GM19193 (cell line): Measurements from ENCODE around the gene POU2F2.

Source experiments
- POLR2A ChIP-seq: IDR thresholded peaks from 4 replicates; pipeline ENCODE4 v1.6.1; 2011; ENCODE audit not compliant: insufficient read depth, insufficient read length; ENCODE audit errors: extremely low read depth

The POU2F2 gene

DNA sequence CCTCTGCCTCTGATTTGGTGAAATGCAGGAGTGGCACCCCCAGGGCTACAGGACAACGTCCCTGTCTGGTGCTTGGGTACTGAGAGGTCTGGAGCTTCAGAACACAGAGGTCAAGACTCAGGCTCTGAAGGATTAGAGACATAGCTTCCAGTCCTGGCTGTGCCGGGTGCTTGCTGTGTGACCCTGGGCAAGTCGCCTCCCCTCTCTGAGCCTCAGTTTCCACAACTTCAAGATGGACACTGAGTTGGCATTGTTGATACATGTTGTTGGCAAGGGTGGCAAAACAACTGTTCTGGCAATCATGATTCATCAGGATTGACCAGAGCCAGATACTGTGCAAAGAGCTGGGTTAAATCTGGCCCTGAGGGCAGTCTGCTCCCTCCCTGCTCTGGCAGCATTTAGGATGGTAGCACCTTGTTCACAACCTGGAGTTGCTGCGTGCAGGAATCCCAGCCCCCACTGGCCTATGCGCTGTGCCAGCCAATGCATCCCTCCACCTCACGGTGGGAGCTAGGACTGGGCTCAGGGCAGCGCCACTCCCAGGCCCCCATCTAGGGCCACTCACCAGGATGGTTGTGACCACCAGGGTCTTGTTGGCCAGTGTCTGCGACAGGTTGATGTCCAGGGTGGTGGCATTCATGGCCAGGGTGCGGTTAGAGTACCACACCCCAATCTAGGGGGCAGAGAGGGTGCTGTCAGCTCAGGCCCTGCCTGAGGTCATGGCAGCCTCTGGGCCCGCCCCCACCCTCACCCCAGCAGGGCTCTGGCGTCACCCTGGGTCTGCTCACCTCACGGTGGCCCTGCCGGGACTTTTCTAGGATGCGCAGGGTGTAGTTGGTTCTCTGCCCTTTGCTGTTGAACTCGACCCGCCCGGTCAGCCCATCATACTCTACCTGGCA, 79.0 kb downstream of the POU2F2 start:
- no peak for TF ChIP-seq POLR2A

DNA sequence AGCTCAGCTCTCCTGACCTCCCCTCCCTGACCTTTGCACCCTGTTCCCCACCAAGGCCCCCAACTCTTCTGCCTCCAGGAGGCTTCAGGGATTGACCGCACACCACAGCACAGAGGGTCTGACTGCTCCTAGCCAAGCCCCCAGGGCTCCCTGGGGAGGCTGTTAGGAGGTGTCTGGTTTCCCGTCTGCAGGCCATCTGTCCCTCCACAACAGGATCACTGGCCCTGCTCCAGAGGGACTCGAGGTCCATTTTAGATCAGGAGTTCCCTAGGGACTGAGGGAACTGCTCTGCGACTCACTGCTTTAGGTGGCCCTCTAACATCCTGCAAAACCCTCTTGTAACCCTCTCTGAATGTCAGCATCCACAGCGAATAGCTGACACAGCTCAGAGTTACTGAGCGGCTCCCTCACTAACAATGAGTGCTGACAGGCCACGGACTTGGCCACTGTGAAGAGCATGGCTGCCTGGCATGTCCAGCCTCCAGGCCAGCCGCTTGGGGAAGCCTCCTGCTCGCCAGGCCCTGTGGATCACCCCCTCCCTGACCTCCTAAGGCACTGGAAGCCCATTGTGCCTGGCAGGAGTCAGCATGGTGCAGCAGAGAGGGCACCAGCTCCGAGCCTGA, 79.9 kb downstream of the POU2F2 start:
- TF ChIP-seq POLR2A: no peak

DNA sequence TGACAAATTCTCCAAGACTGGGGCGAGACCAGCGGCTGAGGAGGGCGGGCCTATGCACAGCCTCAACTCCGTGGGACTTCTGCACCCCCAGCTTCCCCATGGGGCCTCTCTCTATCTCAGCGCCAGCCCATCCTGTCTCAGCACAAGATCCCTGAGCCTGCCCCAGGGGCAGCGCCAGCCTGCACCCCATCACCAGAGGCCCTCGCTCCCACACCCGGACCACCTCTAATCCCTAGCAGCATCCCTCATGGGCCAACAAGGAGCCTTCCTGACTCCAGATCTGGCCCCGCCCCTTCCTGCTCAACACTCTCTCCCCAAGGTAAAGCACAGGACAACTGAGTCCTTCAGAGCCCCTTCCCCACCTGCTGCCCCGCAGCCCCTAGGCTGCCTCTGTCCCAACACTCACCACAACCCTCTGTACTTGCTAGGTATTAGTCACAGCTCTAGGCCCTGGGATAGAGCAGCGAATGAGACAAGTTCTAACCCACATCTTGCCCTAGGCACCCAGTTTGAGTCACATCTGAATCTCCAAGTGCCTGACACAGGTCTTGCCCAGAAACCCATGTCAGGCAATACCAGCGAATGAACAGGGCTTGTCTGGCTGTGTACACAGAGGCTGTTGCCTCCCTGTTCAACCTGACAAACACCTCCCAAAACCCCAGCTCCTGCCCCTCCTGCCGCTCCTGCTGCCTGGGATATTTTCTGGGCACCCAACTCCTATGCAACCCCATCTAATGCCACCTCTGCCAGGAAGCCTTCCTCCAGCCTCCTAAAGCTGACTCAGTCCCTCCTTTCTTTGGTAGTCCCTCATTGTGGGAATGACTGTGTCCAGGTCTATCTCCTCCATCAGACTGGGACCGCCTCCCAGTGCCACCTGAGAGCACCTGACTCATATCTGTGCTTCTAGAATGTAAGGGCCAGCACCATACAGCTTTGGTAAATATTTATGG, 80.8 kb downstream of the POU2F2 start:
- no peak for TF ChIP-seq POLR2A

DNA sequence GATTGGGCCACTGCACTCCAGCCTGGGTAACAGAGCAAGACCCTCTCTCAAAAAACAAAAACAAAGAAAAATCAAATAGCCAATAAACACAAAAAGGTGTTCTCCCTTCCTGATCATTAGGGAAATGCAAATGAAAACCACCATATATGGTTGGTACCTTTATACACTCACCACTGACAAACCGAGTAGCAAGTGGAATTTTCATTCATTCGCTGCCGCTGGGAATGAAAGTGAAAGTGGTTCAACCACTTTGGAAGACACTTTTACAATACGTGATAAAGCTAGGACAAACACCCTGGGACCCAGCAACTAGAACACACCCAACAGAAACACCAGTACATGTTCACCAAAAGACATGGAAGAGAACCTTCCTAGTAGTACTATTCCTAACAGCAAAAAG, 83.3 kb downstream of the POU2F2 start:
- TF ChIP-seq POLR2A: no peak

DNA sequence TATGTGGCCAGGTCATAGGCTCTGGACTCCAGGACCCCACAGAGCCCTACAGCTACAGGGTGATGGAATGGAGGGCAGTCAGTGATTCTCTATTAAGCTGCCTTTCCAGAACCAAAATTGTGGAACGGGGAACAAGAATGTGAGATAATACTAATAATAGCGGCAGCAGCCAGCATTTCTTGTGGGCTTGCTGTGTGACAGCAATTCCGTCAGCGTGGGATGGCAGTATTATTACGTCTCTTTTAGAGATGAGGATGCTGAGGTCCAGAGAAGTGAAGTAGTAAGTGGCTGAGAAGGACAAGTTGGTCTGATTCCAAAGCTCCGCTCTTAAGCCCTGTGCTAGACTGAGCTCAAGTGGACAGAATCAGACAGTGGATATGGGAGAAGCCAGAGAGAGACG, 86.7 kb downstream of the POU2F2 start:
- no peak for TF ChIP-seq POLR2A

DNA sequence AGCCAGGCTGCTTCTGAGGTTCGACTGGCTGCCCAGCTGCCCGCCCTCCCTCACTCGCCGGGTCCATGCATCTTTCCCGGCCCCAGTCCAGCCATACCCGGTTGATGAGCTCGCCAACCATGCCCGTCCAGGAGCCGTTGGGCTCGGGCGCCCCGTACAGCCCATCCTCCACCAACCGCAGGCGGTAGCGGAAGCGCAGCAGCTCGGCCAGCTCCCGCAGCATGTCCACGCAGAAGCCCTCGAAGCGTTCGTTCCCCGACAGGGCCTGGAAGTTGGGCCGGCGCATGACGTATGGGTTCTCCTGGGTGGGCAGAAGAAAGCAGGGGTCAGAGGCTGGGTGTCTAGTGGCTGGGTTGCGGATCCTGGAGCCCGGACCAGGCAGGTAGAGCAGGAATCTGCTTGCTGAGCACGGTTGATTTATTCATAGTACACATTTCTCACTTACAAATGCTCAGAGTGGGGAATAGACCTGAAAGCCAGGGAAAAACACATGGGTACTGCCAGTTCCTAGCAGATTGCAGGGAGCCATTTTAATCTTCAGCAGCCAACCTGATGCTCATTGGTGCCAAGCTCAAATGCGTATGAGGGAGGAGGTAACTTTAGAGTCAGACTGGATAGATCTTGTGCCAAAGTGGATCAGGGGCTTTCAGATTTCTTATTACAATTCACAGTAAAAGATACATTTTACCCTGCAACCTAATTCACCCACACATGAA, 89.6 kb downstream of the POU2F2 start:
- TF ChIP-seq POLR2A: no peak

DNA sequence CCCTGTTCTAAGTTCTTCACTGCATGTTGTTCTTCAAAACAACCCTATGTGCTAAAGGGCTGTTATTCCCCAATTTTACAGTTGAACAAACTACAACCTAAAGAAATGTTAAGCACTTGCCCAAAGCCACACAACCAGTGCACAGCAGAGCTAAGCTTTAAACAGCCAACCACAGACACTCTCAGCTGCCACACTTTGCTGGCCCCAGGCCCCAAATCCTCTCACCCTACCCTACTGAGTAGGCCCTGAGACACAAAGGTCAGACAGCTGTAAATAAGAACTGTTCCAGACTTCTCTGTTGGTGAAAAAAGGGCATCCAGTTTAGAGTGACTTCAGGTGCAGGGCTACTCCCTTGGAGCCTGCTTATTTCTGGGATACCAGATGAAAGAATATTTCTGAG, 92.2 kb downstream of the POU2F2 start:
- TF ChIP-seq POLR2A: no peak

DNA sequence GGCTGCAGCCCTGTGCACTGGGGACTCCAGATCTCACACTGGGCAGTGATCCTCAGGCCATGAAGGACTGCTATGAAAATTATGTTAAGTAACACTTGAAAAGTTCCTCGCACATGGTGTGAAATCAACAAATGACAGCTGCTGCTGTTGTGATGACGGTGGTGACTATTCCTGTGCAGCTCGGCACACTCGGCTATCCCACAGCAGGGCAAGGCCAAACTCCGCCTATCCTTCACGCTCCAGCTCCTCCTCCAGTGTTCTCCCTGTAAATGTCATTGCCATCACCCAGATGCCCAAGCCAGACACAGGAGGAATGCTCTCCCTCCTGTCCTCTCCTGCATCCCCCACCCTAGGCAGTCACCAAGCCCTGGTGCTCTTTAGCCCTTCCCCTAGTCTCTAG, 93.6 kb downstream of the POU2F2 start:
- no peak for TF ChIP-seq POLR2A

DNA sequence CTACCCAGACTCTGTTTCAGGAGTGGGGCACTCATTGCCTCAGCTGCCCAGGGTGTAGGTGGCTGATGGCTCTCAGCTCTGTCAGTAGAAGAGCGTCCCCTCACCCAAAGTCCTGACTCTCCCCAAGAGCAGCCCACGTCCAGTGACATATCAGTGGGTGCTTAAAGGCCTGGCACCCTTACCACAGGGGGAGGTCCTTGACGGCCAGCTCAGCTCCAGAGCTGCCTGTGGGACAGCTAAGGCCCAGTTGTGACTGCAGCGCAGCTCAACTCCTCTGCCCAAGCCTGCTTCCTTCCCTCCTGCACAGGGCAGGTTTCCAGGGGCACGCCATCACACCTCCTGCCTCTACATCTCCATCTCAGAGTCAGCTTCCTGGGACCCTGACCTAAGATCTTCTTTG, 94.6 kb downstream of the POU2F2 start:
- no peak for TF ChIP-seq POLR2A
